T-helper 22 cell (primary cell): ENCODE measurements around the gene CDKAL1.

Experiments
- DNase-seq: peaks from one replicate; pipeline ENCODE4 v3.0.0-alpha.2; 2020; ENCODE audit warnings: low read depth

Gene CDKAL1

GRCh38 chr6:20927130-20927860 lies 393.0 kb downstream of the CDKAL1 start:
- DNase-seq, result no peak

GRCh38 chr6:20929283-20929682 lies 395.0 kb downstream of the CDKAL1 start:
- DNase-seq, result no peak

- DNase-seq, result no peak
Measured at GRCh38 chr6:20931093-20931492, 396.8 kb downstream of the CDKAL1 start.

- no peak for DNase-seq
Measured at GRCh38 chr6:20931772-20932171, 397.5 kb downstream of the CDKAL1 start.

GRCh38 chr6:20932284-20932683 lies 398.0 kb downstream of the CDKAL1 start:
- DNase-seq, result no peak

GRCh38 chr6:20933057-20933788 lies 399.0 kb downstream of the CDKAL1 start:
- no peak for DNase-seq

GRCh38 chr6:20936949-20937348 lies 402.7 kb downstream of the CDKAL1 start:
- DNase-seq, result no peak

GRCh38 chr6:20939161-20939775 lies 405.0 kb downstream of the CDKAL1 start:
- DNase-seq, result no peak

GRCh38 chr6:20943040-20943627 lies 408.9 kb downstream of the CDKAL1 start:
- DNase-seq, result no peak

- DNase-seq, result no peak
Measured at GRCh38 chr6:20943922-20944321, 409.7 kb downstream of the CDKAL1 start.

- DNase-seq, result no peak
Measured at GRCh38 chr6:20946022-20946421, 411.8 kb downstream of the CDKAL1 start.

GRCh38 chr6:20946890-20947289 lies 412.6 kb downstream of the CDKAL1 start:
- no peak for DNase-seq

- no peak for DNase-seq
Measured at GRCh38 chr6:20947977-20948376, 413.7 kb downstream of the CDKAL1 start.

GRCh38 chr6:20948556-20948955 lies 414.3 kb downstream of the CDKAL1 start:
- DNase-seq, result no peak

GRCh38 chr6:20949138-20949537 lies 414.9 kb downstream of the CDKAL1 start:
- no peak for DNase-seq

GRCh38 chr6:20952699-20953474 lies 418.6 kb downstream of the CDKAL1 start:
- no peak for DNase-seq

- no peak for DNase-seq
Measured at GRCh38 chr6:20954315-20954714, 420.1 kb downstream of the CDKAL1 start.

- no peak for DNase-seq
Measured at GRCh38 chr6:20955131-20955530, 420.9 kb downstream of the CDKAL1 start.

- no peak for DNase-seq
Measured at GRCh38 chr6:20955751-20956150, 421.5 kb downstream of the CDKAL1 start.

- DNase-seq, result no peak
Measured at GRCh38 chr6:20960067-20960466, 425.8 kb downstream of the CDKAL1 start.

- DNase-seq, result no peak
Measured at GRCh38 chr6:20965276-20965675, 431.0 kb downstream of the CDKAL1 start.

- DNase-seq, result no peak
Measured at GRCh38 chr6:20965915-20966314, 431.7 kb downstream of the CDKAL1 start.
